Activated T-cell treated with anti-CD3 and anti-CD28 coated beads for 24 hours (primary cell): ENCODE results near the gene IARS1.

Experiments used
- DNase-seq: peaks from one replicate; pipeline ENCODE4 v3.0.0-alpha.2; 2020; ENCODE audit warnings: low read depth

IARS1 gene

DNA sequence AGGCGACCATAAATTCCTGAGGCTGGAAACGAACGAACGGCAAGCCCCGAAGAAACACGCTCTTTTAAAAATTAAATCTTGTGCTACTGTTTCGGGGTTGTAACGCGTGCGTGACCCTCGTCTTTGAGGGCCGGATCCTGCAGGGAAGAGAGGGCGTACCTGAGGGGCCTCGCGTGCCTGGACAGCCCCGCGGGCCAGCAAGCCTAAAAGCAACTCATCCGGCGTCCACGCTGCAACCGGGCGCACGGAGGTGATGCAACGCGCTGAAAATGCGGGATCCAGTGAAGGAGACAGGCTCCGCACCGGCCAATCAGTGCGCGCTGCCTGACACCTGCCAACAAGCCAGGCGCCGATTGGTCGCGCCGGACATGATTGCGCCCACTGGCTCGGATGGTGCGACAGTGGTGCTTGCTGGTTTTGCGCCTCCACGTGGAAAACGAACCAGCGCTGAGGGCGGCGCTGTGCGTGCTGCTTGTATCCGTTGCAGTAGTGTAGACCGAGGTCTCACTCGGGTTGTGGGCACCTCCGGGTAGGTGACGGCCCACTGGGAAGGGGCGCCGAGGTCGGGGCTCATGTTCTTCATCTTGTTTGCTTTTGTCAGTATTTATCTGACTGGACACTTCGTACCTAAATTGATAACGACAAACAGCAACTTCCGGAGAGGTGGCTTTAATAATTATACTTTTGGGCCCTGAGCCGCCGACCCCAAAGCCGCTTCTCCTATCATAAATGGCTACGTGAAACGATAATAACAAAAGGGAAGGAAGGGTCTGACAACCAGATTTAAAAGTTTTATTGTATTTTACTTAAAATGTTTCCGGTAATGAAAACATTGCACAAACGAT, at the start of gene IARS1:
Gene IARS1 (minus strand): TSS at position 246 of the 845 bp plus-strand sequence. CDS start 4,278 bp downstream, outside the sequence.
- DNase-seq, result peak; percentile 100

DNA sequence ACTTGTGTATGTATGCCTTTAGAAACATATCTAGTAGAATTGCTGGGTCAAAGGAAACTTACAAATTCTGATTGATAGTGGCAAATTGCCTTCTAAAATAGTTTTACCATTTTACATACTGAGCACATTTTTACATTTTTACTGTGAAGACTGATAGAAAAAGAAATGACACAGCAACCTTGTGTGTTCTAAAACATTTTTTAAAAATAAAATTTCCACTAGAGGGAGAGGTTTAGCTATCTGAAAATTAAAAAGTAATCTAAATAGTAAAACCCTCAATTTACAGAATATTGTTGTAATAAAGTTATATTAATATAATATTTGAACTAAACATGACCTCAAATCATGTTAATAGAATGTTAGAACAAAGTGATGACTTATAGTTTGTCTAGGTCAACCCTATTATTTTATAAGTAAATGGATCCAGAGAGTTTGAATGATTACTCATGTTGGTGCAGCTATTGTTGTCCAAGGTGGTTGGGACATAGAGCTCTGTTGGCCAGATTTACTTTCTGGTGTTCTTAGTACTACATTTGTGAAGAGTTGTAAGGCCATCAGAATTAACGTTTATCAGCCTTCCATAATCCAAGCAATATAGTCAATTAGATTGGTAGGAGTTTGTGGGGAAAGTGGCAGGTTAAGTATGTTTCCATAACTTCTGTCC, 49.5 kb upstream of the IARS1 start:
- DNase-seq, result no peak

- no peak for DNase-seq
Measured at GRCh38 chr9:92341578-92341977, 48.1 kb upstream of the IARS1 start.

- DNase-seq, result no peak
Measured at GRCh38 chr9:92333282-92333634, 39.8 kb upstream of the IARS1 start.

DNA sequence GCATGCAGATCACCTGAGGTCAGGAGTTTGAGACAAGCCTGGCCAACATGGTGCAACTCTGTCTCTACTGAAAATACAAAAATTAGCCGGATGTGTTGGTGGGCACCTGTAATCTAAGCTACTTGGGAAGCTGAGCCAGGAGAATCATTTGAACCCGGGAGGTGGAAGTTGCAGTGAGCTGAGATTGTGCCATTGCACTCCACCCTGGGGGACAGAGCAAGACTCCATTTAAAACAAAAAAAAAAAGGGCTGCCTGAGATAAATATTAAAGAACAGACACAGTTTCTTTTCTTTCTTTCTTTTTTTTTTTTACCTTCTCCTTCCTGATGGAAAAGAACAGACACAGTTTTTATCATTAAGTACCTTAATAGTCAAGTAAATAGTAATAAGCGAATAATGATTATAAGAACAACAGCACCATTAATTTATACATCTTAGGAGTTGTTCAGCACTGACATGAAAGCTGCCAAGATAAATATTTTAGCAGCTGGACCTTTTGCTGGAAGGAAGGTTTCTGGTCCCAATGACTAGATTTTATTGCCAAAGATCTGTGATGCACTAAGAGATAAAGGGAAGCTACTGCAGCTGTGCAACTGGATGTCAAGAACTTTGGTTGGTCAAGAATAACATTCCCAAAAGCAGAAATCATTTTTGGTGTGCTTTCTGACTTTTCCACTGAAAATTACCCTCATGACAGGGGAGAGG, 39.2 kb upstream of the IARS1 start:
- DNase-seq, result no peak

GRCh38 chr9:92328225-92328624, 34.7 kb upstream of the IARS1 start:
- no peak for DNase-seq

DNA sequence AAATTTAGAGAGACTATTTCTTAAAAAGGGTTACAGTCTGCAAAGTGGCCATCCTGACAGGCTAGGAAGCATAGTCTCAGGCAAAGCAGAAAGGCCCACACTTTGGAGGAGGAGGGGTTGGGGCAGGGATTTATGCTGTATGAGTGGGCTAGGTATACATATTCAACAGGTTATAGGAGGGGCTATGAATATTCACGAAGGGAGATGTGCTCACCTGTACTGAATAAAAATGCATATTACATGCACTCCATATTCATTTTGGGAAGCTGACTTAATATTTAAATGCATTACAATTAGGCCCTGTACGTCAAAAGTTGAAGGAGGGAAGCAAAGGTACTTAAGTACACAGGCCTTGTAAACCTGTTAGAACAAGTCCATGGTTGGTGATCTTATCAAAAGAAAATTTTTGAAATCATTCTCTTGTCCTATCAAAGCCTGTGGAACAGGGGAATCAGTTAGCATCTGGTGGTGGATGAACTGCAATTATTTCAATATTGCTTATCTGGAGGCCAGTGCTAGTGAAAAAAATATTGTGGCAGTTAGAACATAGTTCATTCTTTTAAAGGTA, 33.9 kb upstream of the IARS1 start:
- DNase-seq, result no peak

DNA sequence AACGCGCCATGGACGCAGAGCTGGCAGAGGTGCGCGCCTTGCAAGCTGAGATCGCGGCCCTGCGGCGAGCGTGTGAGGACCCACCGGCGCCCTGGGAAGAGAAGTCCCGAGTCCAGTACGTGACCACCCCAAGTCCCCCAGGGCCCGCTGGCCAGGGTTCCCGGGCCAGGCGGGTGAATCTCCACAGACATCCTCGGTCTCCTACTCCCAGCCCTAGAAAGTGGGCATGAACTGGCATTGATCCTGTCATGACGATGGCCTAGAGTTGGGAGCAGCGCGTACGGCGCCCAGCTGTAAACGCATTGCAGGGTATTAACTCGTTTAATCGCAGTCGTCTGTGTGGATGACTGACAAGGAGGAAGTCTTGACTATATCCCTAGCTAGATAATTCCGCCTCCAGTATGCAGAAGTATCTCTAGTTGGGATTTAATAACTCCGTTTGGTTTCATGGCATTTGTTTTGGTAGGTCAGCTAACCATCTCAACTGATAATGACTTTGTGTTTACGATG, 32.5 kb upstream of the IARS1 start:
- DNase-seq, result no peak

DNA sequence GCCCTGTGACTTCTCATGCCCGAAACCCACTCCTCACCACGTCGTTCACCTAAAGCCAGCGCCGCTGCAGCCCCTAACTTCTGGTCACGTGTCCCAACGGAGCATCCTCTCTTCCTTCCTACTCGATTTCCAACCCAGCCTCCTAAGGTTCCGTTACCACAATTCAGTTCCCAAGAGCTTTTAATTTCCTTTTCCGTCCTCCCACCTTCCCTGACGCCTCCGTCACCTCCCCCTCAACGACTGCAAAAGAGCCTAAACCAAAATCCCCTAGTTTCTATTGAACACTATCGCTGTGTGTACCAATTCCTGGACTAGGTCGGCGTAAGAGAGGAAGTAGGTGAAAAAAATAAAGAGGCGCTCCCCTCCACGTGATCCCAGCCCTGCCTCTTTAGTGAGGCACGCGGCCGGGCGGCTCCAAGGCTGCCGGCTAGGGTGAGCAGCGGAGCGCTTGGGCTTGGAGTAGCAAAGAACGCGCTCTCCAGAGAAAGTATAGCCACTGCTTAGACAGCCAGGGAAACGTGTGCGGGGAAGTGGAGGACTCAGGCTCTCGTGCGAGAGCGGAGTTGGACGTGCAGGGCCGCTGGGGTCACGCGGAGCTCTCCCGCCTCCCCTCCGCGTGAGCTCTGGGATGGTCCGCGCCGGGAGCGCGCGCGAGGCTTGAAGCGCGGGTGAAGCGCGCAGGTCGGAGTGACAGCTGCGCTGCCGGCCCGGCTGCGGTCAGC, 31.9 kb upstream of the IARS1 start, which contains the start of the genes CENPP and NOL8:
Gene CENPP (plus strand): TSS at position 685 of the 722 bp plus-strand sequence.
Gene NOL8 (minus strand): TSS at position 82 of the 722 bp plus-strand sequence. CDS start 1,189 bp downstream, outside the sequence.
- peak; percentile 74 for DNase-seq

GRCh38 chr9:92324889-92325268, 31.4 kb upstream of the IARS1 start:
- DNase-seq, result no peak

DNA sequence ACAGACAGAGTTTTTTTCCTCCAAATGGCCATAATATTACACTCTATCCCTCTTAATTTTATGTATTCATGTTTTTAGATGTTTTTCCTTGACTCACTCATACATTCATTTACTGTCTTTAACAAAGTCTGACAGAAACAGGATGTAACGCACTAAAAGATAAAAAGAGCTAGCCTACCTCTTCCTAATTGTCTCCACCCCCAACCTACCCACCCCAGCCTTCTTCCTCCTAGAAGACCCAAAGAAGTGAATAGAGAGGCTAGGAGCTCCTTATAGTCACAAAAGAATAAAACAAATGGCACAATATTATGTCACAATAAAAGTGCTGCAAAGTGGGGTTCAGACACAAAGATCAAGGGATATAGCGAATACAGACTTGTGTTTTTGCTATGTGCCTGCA, 30.9 kb upstream of the IARS1 start:
- no peak for DNase-seq

GRCh38 chr9:92315456-92315855, 22.0 kb upstream of the IARS1 start:
- no peak for DNase-seq

- DNase-seq, result no peak
Measured at GRCh38 chr9:92313624-92314012, 20.1 kb upstream of the IARS1 start.

- no peak for DNase-seq
Measured at GRCh38 chr9:92312887-92313623, 19.6 kb upstream of the IARS1 start.

DNA sequence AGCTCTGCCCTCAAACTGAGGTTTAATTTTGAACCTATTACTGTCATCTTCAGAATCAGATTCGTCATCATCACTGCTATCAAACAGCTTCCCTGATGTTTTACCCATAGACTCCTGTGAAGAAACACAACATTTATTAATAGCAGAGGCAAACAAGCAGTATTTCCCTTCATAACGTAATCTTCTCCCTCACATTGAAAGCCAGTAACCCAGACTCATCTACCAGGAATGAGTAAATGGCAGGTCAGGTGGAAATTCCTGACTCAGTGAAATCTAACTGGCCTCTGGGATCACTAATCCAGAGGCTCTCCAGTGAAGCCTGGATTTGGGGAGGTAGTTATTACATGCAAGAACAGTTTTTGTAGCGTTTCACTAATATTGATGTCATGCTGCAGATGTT, 17.1 kb upstream of the IARS1 start:
- no peak for DNase-seq

- no peak for DNase-seq
Measured at GRCh38 chr9:92308893-92309292, 15.4 kb upstream of the IARS1 start.

GRCh38 chr9:92300936-92301335, 7.4 kb upstream of the IARS1 start:
- no peak for DNase-seq

- DNase-seq, result no peak
Measured at GRCh38 chr9:92299116-92299515, 5.6 kb upstream of the IARS1 start.

DNA sequence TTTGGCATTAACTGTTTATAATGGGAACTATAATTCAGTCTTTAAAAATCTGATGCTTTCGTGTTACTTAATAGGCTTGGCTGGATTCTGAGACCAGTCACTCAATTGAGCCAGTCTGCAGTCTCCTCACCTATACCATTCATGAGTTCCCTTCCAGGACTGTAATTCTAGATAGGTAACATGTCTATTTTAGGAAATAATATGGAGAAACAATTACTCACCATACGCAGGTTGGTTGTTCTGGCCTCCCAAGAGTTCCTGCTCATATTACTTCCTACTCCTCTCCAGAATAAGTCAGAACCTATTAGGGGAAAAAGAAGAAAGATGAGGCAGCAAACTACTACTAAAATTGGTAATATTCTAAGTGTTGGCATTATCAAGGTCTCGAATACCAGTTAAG, 4.5 kb upstream of the IARS1 start:
- no peak for DNase-seq

DNA sequence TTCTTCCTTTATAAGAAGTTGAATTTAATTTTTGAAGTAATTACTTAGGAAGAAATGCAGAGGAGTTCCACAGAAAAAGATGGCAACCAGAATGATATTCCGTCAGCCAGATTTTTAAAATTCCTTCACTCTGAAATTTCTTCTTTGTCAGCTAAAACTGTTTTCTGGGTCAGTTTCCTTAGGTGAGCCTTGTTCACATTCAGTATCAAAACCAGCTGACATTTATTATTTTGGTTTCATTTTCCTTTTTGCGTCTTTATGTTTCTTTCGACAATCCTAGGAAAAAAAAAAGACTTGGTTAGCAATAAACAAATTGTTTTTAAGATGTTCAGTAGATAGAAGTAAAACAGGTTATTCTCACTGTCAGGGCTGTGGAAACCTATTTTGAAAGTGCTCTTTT, 4.1 kb upstream of the IARS1 start:
- DNase-seq, result no peak

DNA sequence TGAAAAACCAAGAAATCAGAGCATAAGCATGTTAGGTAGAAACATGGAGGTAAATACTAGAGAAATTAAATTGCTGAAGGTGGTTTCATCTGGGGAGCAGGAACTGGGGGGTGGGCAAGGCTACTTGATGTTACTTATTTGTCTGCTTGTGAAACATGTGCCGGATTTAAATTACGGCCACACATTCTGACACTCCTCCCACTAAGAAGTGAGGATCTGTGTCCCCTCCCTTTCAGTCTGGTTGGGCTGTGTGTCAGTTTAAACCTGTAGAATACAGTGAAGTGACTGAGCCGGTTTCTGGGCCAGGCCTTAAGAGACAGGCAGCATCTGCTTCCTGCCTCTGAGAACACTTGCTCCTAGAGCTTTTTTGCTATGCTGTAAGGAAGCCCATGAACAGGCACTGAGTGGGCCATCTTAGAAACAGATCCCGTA, 2.3 kb upstream of the IARS1 start:
- DNase-seq, result no peak
